DMS 273 (cell line): ENCODE data around the gene KIFC3.
"Not testable (repeated sequence)": the region's sequence is repeated elsewhere in the genome, so short reads cannot be mapped to it uniquely, and the experiment has no call there.

Source experiments
- DNase-seq: peaks from one replicate; lab custom pipeline; 2025; ENCODE audit not compliant: unreplicated experiment; lab: John Stamatoyannopoulos, UW

KIFC3 gene

GRCh38 chr16:57755061-57755684 is 47.1 kb downstream of the KIFC3 start:
- DNase-seq: no peak

- no peak for DNase-seq
These were observed 47.8 kb downstream of the KIFC3 start for GRCh38 chr16:57754354-57755060.

- no peak for DNase-seq
These were observed 48.6 kb downstream of the KIFC3 start for GRCh38 chr16:57753448-57754353.

GRCh38 chr16:57752581-57753447 is 49.5 kb downstream of the KIFC3 start:
- DNase-seq: no peak

GRCh38 chr16:57752203-57752580 is 50.1 kb downstream of the KIFC3 start:
- no peak for DNase-seq

- no peak for DNase-seq
These were observed 50.6 kb downstream of the KIFC3 start for GRCh38 chr16:57751539-57752202.

GRCh38 chr16:57750796-57751538 is 51.3 kb downstream of the KIFC3 start:
- no peak for DNase-seq

GRCh38 chr16:57749856-57750452 is 52.3 kb downstream of the KIFC3 start:
- DNase-seq: no peak

- no peak for DNase-seq
These were observed 53.1 kb downstream of the KIFC3 start for GRCh38 chr16:57749101-57749692.

GRCh38 chr16:57748596-57748995 is 53.7 kb downstream of the KIFC3 start:
- DNase-seq: no peak

GRCh38 chr16:57747996-57748395 is 54.3 kb downstream of the KIFC3 start:
- no peak for DNase-seq

- no peak for DNase-seq
These were observed 54.8 kb downstream of the KIFC3 start for GRCh38 chr16:57747496-57747895.

GRCh38 chr16:57747091-57747490 is 55.2 kb downstream of the KIFC3 start:
- no peak for DNase-seq

GRCh38 chr16:57746316-57746715 is 56.0 kb downstream of the KIFC3 start:
- not testable (repeated sequence) for DNase-seq

- DNase-seq: peak; percentile 72
These were observed 56.5 kb downstream of the KIFC3 start for GRCh38 chr16:57745768-57746167.

- DNase-seq: no peak
These were observed 57.7 kb downstream of the KIFC3 start for GRCh38 chr16:57744642-57744903.

GRCh38 chr16:57743886-57744641 is 58.2 kb downstream of the KIFC3 start:
- DNase-seq: no peak

GRCh38 chr16:57743458-57743857 is 58.8 kb downstream of the KIFC3 start:
- no peak for DNase-seq
